GM12875 (cell line): ENCODE data around the gene ZNF90.
"Not testable (repeated sequence)": the region's sequence is repeated elsewhere in the genome, so short reads cannot be mapped to it uniquely, and the experiment has no call there.

Experiments
- H3K4me3 ChIP-seq: one replicate; pipeline ENCODE4 v1.5.1; 2011; ENCODE audit warnings: low read depth, low read length, control low read depth
- TF ChIP-seq, protein P1 (sequence below): IDR thresholded peaks from 2 replicates; pipeline ENCODE4 v1.5.1; 2011; ENCODE audit warnings: low read depth, mild to moderate bottlenecking, control low read depth, inconsistent platforms, low read length, moderate library complexity, borderline replicate concordance; ENCODE audit not compliant: insufficient read depth

The ZNF90 gene

GRCh38 chr19:20124879-20125278, 47.1 kb downstream of the ZNF90 start:
- TF ChIP-seq, protein P1, sequence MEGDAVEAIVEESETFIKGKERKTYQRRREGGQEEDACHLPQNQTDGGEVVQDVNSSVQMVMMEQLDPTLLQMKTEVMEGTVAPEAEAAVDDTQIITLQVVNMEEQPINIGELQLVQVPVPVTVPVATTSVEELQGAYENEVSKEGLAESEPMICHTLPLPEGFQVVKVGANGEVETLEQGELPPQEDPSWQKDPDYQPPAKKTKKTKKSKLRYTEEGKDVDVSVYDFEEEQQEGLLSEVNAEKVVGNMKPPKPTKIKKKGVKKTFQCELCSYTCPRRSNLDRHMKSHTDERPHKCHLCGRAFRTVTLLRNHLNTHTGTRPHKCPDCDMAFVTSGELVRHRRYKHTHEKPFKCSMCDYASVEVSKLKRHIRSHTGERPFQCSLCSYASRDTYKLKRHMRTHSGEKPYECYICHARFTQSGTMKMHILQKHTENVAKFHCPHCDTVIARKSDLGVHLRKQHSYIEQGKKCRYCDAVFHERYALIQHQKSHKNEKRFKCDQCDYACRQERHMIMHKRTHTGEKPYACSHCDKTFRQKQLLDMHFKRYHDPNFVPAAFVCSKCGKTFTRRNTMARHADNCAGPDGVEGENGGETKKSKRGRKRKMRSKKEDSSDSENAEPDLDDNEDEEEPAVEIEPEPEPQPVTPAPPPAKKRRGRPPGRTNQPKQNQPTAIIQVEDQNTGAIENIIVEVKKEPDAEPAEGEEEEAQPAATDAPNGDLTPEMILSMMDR, result no peak
- no peak overlapping the region for H3K4me3 ChIP-seq

DNA sequence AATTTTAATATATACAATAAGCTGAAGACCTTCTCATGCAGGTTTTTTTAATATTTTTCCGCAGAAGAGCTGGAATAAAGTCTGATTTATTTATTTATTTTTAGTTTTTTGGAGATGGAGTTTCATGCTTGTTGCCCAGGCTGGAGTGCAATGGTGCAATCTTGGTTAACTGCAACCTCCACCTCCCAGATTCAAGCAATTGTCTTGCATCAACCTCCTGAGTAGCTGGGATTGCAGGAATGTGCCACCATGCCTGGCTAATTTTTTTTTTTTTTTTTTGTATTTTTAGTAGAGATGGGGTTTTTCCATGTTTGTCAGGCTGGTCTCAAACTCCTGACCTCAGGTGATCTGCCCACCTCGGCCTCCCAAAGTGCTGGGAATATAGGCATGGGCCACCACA, 55.1 kb downstream of the ZNF90 start:
- H3K4me3 ChIP-seq, result not testable (repeated sequence)

DNA sequence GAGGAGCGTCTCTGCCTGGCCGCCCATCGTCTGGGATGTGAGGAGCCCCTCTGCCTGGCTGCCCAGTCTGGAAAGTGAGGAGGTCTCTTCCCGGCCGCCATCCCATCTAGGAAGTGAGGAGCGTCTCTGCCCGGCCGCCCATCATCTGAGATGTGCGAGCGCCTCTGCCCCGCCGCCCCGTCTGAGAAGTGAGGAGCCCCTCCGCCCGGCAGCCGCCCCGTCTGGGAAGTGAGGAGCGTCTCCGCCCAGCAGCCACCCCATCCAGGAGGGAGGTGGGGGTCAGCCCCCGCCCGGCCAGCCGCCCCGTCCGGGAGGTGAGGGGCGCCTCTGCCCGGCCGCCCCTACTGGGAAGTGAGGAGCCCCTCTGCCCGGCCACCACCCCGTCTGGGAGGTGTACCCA, 59.9 kb downstream of the ZNF90 start:
- not testable (repeated sequence) for H3K4me3 ChIP-seq

- no peak overlapping the region for H3K4me3 ChIP-seq
- TF ChIP-seq, protein P1, result no peak
Observed at GRCh38 chr19:20151617-20152145, 73.9 kb downstream of the ZNF90 start.

DNA sequence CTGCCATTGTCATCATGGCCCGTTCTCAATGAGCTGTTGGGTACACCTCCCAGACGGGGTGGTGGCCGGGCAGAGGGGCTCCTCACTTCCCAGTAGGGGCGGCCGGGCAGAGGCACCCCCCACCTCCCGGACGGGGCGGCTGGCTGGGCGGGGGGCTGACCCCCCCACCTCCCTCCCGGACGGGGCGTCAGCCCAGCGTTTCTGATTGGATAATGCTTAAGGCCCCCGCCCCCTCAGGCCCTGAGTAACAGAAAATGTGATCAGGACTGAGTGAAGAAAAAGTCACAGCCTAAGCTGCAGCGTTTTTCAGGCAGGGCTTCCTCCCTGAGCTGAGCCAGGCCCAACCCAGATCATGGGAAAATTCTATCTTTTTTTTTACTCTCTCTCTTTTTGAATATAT, 74.7 kb downstream of the ZNF90 start:
- H3K4me3 ChIP-seq, result not testable (repeated sequence)

DNA sequence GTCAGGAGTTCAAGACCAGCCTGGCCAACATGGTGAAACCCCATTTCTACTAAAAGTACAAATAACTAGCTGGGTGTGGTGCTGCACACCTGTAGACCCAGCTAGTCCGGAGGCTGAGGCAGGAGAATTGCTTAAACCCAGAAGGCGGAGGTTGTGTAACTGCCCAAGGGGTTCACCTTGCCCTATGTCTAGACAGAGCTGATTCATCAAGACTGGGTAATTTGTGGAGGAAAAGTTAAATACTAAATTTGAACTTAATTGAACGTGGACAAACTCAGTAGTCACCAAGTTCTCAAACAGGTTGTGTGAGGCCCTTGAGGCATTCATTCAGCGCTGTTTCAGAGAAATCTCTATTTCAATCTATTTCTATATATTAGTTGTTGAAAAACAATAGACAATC, 75.5 kb downstream of the ZNF90 start:
- TF ChIP-seq, protein P1, result no peak
- no peak overlapping the region for H3K4me3 ChIP-seq

- no peak overlapping the region for H3K4me3 ChIP-seq
Observed at GRCh38 chr19:20154636-20155035, 76.8 kb downstream of the ZNF90 start.

GRCh38 chr19:20162821-20163220, 85.0 kb downstream of the ZNF90 start:
- TF ChIP-seq, protein P1, result no peak
- H3K4me3 ChIP-seq, result no peak overlapping the region

More at GRCh38 chr19:20154636-20155035, 76.8 kb downstream of the ZNF90 start:
- TF ChIP-seq, protein P1, result no peak

DNA sequence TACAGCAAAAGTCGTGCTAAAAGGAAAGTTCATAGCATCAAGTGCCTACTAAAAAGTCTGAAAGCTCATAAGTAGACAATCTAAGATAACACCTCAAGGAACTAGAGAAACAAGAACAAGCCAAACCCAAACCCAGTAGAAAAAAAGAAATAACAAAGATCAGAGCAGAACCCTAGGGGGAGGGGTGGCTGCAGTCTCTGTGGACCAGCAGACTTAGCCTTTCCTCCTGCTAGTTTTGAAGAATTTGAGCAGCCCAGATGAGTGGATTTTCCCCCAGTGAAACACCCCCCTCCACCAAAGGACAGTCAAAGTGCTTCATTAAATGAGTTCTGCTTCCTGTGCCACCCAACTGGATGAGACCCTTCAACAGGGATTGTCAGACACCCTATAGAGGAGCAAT, 86.7 kb downstream of the ZNF90 start:
- H3K4me3 ChIP-seq, result no peak overlapping the region

More for the DNA sequence above, 86.7 kb downstream of the ZNF90 start:
- TF ChIP-seq, protein P1, result no peak
